HEK293 (cell line): ENCODE measurements around the gene SMARCB1.

ENCODE experiments used
- CTCF ChIA-PET: fragments of 350-600 bp; formaldehyde crosslinking; extraction: SDS; loops from one replicate; lab custom pipeline; 2021; ENCODE audit warnings: antibody characterized with exemption; lab: Yijun Ruan, JAX
- POLR2A ChIA-PET: fragments of 300-600 bp; formaldehyde crosslinking; extraction: SDS; loops from one replicate; lab custom pipeline; 2020; ENCODE audit warnings: antibody characterized with exemption, inconsistent platforms; lab: Yijun Ruan, JAX
- H3K27ac ChIP-seq: fragments of 200-500 bp; sonication (Bioruptor generic); 2 replicates; pipeline ENCODE4 v1.5.1; 2014; ENCODE audit warnings: low read depth, low read length, control low read depth, inconsistent platforms; ENCODE audit errors: extremely low read depth
- H3K36me3 ChIP-seq, 2 experiments: fragments of 200-500 bp in 1 of 2; sonication (Bioruptor generic) in 1 of 2; 1 replicate in 1 of 2; 2 replicates in 1 of 2; pipeline ENCODE4 v1.5.1; 2014 to 2017; ENCODE audit warnings: inconsistent platforms in 2 of 2, low read length in 2 of 2; ENCODE audit not compliant: control insufficient read depth in 2 of 2, insufficient read depth in 1 of 2
- H3K4me1 ChIP-seq: fragments of 200-500 bp; sonication (Bioruptor generic); 2 replicates; pipeline ENCODE4 v1.5.1; 2014; ENCODE audit warnings: mild to moderate bottlenecking, low read length, inconsistent platforms; ENCODE audit not compliant: control insufficient read depth, insufficient read depth
- H3K4me3 ChIP-seq: 2 replicates; pipeline ENCODE4 v1.5.1; 2011; ENCODE audit warnings: low read depth, mild to moderate bottlenecking, control low read depth, low read length, moderate library complexity
- H3K9me3 ChIP-seq: fragments of 200-500 bp; sonication (Bioruptor generic); 2 replicates; pipeline ENCODE4 v1.5.1; 2014; ENCODE audit warnings: low read depth, low read length, inconsistent platforms; ENCODE audit not compliant: control insufficient read depth, insufficient read depth
- BCL11B ChIP-seq: fragments of 450-650 bp; formaldehyde crosslinking; IDR thresholded peaks from 2 replicates; pipeline ENCODE4 v1.5.1; 2016; ENCODE audit warnings: low read depth, missing biosample characterization, missing genetic modification characterization
- GLIS1 ChIP-seq: fragments of 450-650 bp; formaldehyde crosslinking; IDR thresholded peaks from 2 replicates; pipeline ENCODE4 v1.5.1; 2016; ENCODE audit warnings: missing biosample characterization, missing genetic modification characterization
- MEIS1 ChIP-seq: sonication (generic); formaldehyde crosslinking; IDR thresholded peaks from 2 replicates; pipeline ENCODE4 v1.8.1; 2022; ENCODE audit warnings: missing genetic modification reagents, mild to moderate bottlenecking, borderline replicate concordance
- RBAK ChIP-seq: fragments of 450-650 bp; formaldehyde crosslinking; IDR thresholded peaks from 2 replicates; pipeline ENCODE4 v1.5.1; 2016; ENCODE audit warnings: missing biosample characterization, missing genetic modification characterization
- REPIN1 ChIP-seq: fragments of 450-650 bp; formaldehyde crosslinking; IDR thresholded peaks from 2 replicates; pipeline ENCODE4 v1.5.1; 2017; ENCODE audit warnings: missing biosample characterization, missing genetic modification characterization, low read depth
- ZBTB10 ChIP-seq: fragments of 450-650 bp; formaldehyde crosslinking; IDR thresholded peaks from 2 replicates; pipeline ENCODE4 v1.5.1; 2016; ENCODE audit warnings: missing biosample characterization, missing genetic modification characterization
- ZBTB20 ChIP-seq: fragments of 450-650 bp; formaldehyde crosslinking; IDR thresholded peaks from 2 replicates; pipeline ENCODE4 v1.5.1; 2016; ENCODE audit warnings: missing biosample characterization, missing genetic modification characterization
- ZBTB21 ChIP-seq: fragments of 450-650 bp; formaldehyde crosslinking; IDR thresholded peaks from 2 replicates; pipeline ENCODE4 v1.5.1; 2017; ENCODE audit warnings: missing biosample characterization, missing genetic modification characterization
- ZBTB48 ChIP-seq: fragments of 450-650 bp; formaldehyde crosslinking; IDR thresholded peaks from 2 replicates; pipeline ENCODE4 v1.5.1; 2016; ENCODE audit warnings: missing biosample characterization, missing genetic modification characterization
- ZBTB6 ChIP-seq: fragments of 450-650 bp; formaldehyde crosslinking; IDR thresholded peaks from 2 replicates; pipeline ENCODE4 v1.5.1; 2017; ENCODE audit warnings: missing biosample characterization, missing genetic modification characterization
- ZFP69B ChIP-seq: fragments of 450-650 bp; formaldehyde crosslinking; IDR thresholded peaks from 2 replicates; pipeline ENCODE4 v1.5.1; 2016; ENCODE audit warnings: missing biosample characterization, missing genetic modification characterization
- ZNF114 ChIP-seq: fragments of 450-650 bp; formaldehyde crosslinking; IDR thresholded peaks from 2 replicates; pipeline ENCODE4 v1.5.0; 2017; ENCODE audit warnings: missing biosample characterization, missing genetic modification characterization
- ZNF174 ChIP-seq: fragments of 450-650 bp; formaldehyde crosslinking; IDR thresholded peaks from 2 replicates; pipeline ENCODE4 v1.5.0; 2017; ENCODE audit warnings: missing biosample characterization, mild to moderate bottlenecking, missing genetic modification characterization
- ZNF202 ChIP-seq: fragments of 450-650 bp; formaldehyde crosslinking; IDR thresholded peaks from 2 replicates; pipeline ENCODE4 v1.5.1; 2016; ENCODE audit warnings: missing biosample characterization, missing genetic modification characterization, borderline replicate concordance
- ZNF266 ChIP-seq: fragments of 450-650 bp; formaldehyde crosslinking; IDR thresholded peaks from 2 replicates; pipeline ENCODE4 v1.5.1; 2016; ENCODE audit warnings: missing biosample characterization, missing genetic modification characterization, low read depth
- ZNF354C ChIP-seq: fragments of 450-650 bp; formaldehyde crosslinking; IDR thresholded peaks from 2 replicates; pipeline ENCODE4 v1.5.1; 2016; ENCODE audit warnings: missing biosample characterization, missing genetic modification characterization, low read depth, borderline replicate concordance
- ZNF48 ChIP-seq: fragments of 450-650 bp; formaldehyde crosslinking; IDR thresholded peaks from 2 replicates; pipeline ENCODE4 v1.5.1; 2016; ENCODE audit warnings: missing biosample characterization, missing genetic modification characterization
- ZNF501 ChIP-seq: fragments of 450-650 bp; formaldehyde crosslinking; IDR thresholded peaks from 2 replicates; pipeline ENCODE4 v1.5.1; 2016; ENCODE audit warnings: missing biosample characterization, missing genetic modification characterization
- ZNF544 ChIP-seq: fragments of 450-650 bp; formaldehyde crosslinking; IDR thresholded peaks from 2 replicates; pipeline ENCODE4 v1.5.0; 2017; ENCODE audit warnings: missing biosample characterization, missing genetic modification characterization
- ZNF549 ChIP-seq: fragments of 450-650 bp; IDR thresholded peaks from 2 replicates; pipeline ENCODE4 v1.5.1; 2018; ENCODE audit warnings: missing biosample characterization, missing genetic modification characterization, mild to moderate bottlenecking, inconsistent platforms, moderate library complexity
- ZNF670 ChIP-seq: fragments of 450-650 bp; formaldehyde crosslinking; IDR thresholded peaks from 2 replicates; pipeline ENCODE4 v1.5.1; 2016; ENCODE audit warnings: missing biosample characterization, missing genetic modification characterization, low read depth
- ZNF791 ChIP-seq: fragments of 450-650 bp; formaldehyde crosslinking; IDR thresholded peaks from 2 replicates; pipeline ENCODE4 v1.5.1; 2016; ENCODE audit warnings: missing biosample characterization, missing genetic modification characterization
- ZNF843 ChIP-seq: fragments of 450-650 bp; formaldehyde crosslinking; IDR thresholded peaks from 2 replicates; pipeline ENCODE4 v1.5.1; 2016; ENCODE audit warnings: missing biosample characterization, missing genetic modification characterization

The SMARCB1 gene

GRCh38 chr22:23831261-23831660, 44.5 kb downstream of the SMARCB1 start:
- no peaks in the 10 kb centered on the region for H3K4me1 ChIP-seq

GRCh38 chr22:23831781-23832180, 45.0 kb downstream of the SMARCB1 start:
- no peaks in the 10 kb centered on the region for H3K9me3 ChIP-seq
- ChIA-PET POLR2A (no interaction called here), CTCF (interaction anchor here (0.7 kb wide), 1 partner anchor 17 kb away, joined by 3 read pairs; no protein-coding TSS in a partner anchor)
- no peak overlapping the region for H3K27ac ChIP-seq
- no peak overlapping the region for H3K4me3 ChIP-seq
- H3K36me3 ChIP-seq = peaks cover 8 to 89% of the 10 kb centered on the region in 2 experiments
- H3K4me1 ChIP-seq = no peaks in the 10 kb centered on the region
- no peak for TF ChIP-seq ZBTB10 (tag by site-specific recombination)
- no peak for TF ChIP-seq ZNF48 (tag by site-specific recombination)
- 0 out of 2 replicates have a peak, but pooled peaks have one; percentile 22 for TF ChIP-seq ZBTB48 (tag by site-specific recombination)
- no peak for TF ChIP-seq ZNF174 (tag by site-specific recombination)

More at GRCh38 chr22:23831261-23831660, 44.5 kb downstream of the SMARCB1 start:
- CTCF ChIA-PET = no interaction called here
- Histone ChIP-seq H3K9me3 (no peaks in the 10 kb centered on the region), H3K27ac (no peak overlapping the region), H3K36me3 (peaks cover 8 to 89% of the 10 kb centered on the region in 2 experiments), H3K4me3 (no peak overlapping the region)
- no peak for TF ChIP-seq ZNF114 (tag by site-specific recombination)
- TF ChIP-seq ZNF202 (tag by site-specific recombination) = no peak
- no peak for TF ChIP-seq ZNF501
- POLR2A ChIA-PET = no interaction called here

GRCh38 chr22:23832226-23833016, 45.7 kb downstream of the SMARCB1 start:
- no peaks in the 10 kb centered on the region for H3K4me1 ChIP-seq
- H3K9me3 ChIP-seq = no peaks in the 10 kb centered on the region
- ChIA-PET CTCF (interaction anchor here (0.7 kb wide), 1 partner anchor 17 kb away, joined by 3 read pairs; no protein-coding TSS in a partner anchor), POLR2A (no interaction called here)
- no peak overlapping the region for H3K4me3 ChIP-seq
- TF ChIP-seq ZNF266 (tag by site-specific recombination) (no peak), ZNF354C (no peak), ZNF843 (tag by site-specific recombination) (no peak), BCL11B (no peak), ZBTB6 (tag by site-specific recombination) (no peak), REPIN1 (tag by site-specific recombination) (no peak), GLIS1 (no peak), RBAK (tag by site-specific recombination) (no peak), ZNF549 (tag by site-specific recombination) (no peak), ZNF791 (tag by site-specific recombination) (no peak), ZBTB21 (tag by site-specific recombination) (no peak), ZNF174 (tag by site-specific recombination) (no peak), ZNF670 (no peak), ZFP69B (no peak), ZBTB20 (tag by site-specific recombination) (no peak), ZNF544 (tag by site-specific recombination) (no peak), MEIS1 (CRISPR knock-in tag) (no peak)
- H3K27ac ChIP-seq = no peak overlapping the region
- H3K36me3 ChIP-seq = peaks cover 8 to 87% of the 10 kb centered on the region in 2 experiments
